Osteoblast (primary cell): ENCODE data around the gene KRT78. TPM values are rescaled to one million over a fixed set of nuclear protein-coding genes. Genes with fewer than 3 reads are reported as not detected.
"Not testable (repeated sequence)": the region's sequence is repeated elsewhere in the genome, so short reads cannot be mapped to it uniquely, and the experiment has no call there.

ENCODE experiments used
- DNase-seq: peaks from one replicate; pipeline ENCODE4 v3.0.0; 2011; ENCODE audit warnings: low spot score, mixed read lengths; ENCODE audit not compliant: insufficient read length; ENCODE audit errors: missing footprints
- H2AFZ ChIP-seq: 2 replicates; pipeline ENCODE4 v1.6.0; 2011; ENCODE audit warnings: mild to moderate bottlenecking, low read length
- H3K27ac ChIP-seq: 2 replicates; pipeline ENCODE4 v1.5.1; 2011; ENCODE audit warnings: mild to moderate bottlenecking, low read depth, low read length, moderate library complexity
- H3K27me3 ChIP-seq: 2 replicates; pipeline ENCODE4 v1.6.0; 2012; ENCODE audit warnings: mild to moderate bottlenecking, control low read depth, inconsistent platforms, low read length, moderate library complexity; ENCODE audit not compliant: insufficient read depth
- H3K36me3 ChIP-seq: 2 replicates; pipeline ENCODE4 v1.5.1; 2011; ENCODE audit warnings: mild to moderate bottlenecking, low read length, control low read depth, moderate library complexity; ENCODE audit not compliant: insufficient read depth
- H3K4me1 ChIP-seq: 2 replicates; pipeline ENCODE4 v1.5.1; 2011; ENCODE audit warnings: mild to moderate bottlenecking, low read length, control low read depth, moderate library complexity; ENCODE audit not compliant: insufficient read depth
- H3K4me2 ChIP-seq: 2 replicates; pipeline ENCODE4 v1.6.0; 2011; ENCODE audit warnings: mild to moderate bottlenecking, low read length; ENCODE audit not compliant: insufficient read depth
- H3K4me3 ChIP-seq: fragments of 200-600 bp; sonication (generic); 3 replicates; pipeline ENCODE4 v1.5.1; 2012; ENCODE audit warnings: mild to moderate bottlenecking, low read length, inconsistent platforms; ENCODE audit not compliant: insufficient read depth
- H3K79me2 ChIP-seq: 2 replicates; pipeline ENCODE4 v1.6.0; 2012; ENCODE audit warnings: mild to moderate bottlenecking, low read length, control low read depth, inconsistent platforms; ENCODE audit not compliant: insufficient read depth
- H3K9me3 ChIP-seq: 2 replicates; pipeline ENCODE4 v1.5.1; 2011; ENCODE audit warnings: low read depth, low read length, control low read depth
- H4K20me1 ChIP-seq: 2 replicates; pipeline ENCODE4 v1.6.0; 2012; ENCODE audit warnings: mild to moderate bottlenecking, low read length, control low read depth; ENCODE audit not compliant: insufficient read depth
- total RNA-seq: library from RNA; depleted of rRNA; stranded (reverse); fragments of >200 nt; gene quantifications from 2 replicates; pipeline ENCODE4 v1.2.3, GENCODE V29; 2012
- TF ChIP-seq, protein P1 (sequence below): IDR thresholded peaks from 2 replicates; pipeline ENCODE4 v1.5.1; 2011; ENCODE audit warnings: mild to moderate bottlenecking, low read depth, low read length, moderate library complexity; ENCODE audit errors: extremely low read depth

The KRT78 gene
- total RNA-seq, 1 donor: not detected

DNA sequence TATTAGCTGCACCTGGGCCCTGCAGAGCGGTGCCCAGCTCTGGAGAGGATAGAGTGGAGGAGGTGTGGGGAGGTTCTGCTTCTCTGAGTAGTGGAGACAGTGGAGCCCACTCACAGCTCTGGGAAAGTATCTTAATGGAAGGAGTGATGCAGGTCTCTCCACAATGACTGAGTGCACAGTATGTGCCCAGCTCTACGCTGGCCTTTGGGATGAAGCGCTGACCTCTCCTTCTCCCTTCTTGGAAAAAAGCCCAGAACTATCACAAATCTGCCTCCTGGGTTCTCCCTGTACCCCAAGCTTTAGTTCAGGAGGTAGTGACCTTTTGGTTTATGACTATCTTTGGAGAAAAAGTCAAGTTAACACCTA lies 52.4 kb downstream of the KRT78 start:
- Histone ChIP-seq H3K4me1 (peaks cover 11% of the 10 kb centered on the region), H4K20me1 (no peaks in the 10 kb centered on the region), H2AFZ (no peak overlapping the region), H3K36me3 (no peaks in the 10 kb centered on the region), H3K4me3 (no peak overlapping the region), H3K4me2 (no peak overlapping the region), H3K27me3 (peaks cover 14% of the 10 kb centered on the region), H3K9me3 (no peaks in the 10 kb centered on the region), H3K27ac (no peak overlapping the region), H3K79me2 (no peaks in the 10 kb centered on the region)
- TF ChIP-seq, protein P1, sequence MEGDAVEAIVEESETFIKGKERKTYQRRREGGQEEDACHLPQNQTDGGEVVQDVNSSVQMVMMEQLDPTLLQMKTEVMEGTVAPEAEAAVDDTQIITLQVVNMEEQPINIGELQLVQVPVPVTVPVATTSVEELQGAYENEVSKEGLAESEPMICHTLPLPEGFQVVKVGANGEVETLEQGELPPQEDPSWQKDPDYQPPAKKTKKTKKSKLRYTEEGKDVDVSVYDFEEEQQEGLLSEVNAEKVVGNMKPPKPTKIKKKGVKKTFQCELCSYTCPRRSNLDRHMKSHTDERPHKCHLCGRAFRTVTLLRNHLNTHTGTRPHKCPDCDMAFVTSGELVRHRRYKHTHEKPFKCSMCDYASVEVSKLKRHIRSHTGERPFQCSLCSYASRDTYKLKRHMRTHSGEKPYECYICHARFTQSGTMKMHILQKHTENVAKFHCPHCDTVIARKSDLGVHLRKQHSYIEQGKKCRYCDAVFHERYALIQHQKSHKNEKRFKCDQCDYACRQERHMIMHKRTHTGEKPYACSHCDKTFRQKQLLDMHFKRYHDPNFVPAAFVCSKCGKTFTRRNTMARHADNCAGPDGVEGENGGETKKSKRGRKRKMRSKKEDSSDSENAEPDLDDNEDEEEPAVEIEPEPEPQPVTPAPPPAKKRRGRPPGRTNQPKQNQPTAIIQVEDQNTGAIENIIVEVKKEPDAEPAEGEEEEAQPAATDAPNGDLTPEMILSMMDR: no peak
- no peak for DNase-seq

DNA sequence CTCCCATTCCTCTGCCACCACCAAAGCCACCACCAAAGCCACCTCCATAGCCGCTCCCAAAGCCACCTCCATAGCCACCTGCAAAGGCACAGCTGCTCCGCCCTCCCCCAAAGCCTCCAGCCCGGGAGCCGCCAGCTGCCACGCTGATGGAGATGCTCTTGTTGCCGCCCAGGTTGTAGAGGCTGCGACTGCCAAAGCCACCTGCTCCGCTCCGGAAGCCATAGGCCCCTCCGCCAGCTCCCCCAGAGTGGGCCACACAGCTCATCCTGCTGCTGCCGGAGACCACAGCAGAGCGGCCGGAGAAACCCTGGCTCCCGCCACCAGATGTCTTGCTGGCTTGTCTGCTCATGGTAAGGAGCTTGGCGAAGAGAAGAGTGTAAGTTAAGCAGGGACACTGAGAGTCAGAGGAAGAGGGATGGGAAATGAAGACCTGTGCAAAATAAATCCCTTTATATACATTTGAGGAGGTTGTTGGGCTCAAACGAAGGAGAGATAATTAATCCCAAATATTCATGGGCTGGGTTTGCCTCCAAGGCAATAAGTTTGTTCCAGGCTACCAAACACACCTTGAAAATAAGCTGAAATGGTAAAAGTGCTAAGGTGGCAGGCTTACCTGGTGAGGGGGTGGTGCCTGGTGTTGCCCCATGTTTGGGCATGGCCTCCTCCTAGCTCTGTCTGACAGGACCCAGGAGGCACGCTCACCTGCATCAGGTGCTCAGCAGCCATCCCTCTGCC lies 52.9 kb downstream of the KRT78 start, which contains the start of gene KRT3:
Gene KRT3, minus strand, starts transcription at position 424 of the 735 bp plus-strand sequence. Its CDS starts 75 bp downstream, at position 349.
- Histone ChIP-seq H3K27ac (no peak within 1 kb of the TSS), H3K79me2 (no peaks in the 10 kb centered on the region), H4K20me1 (no peaks in the 10 kb centered on the region), H3K4me3 (no peak within 1 kb of the TSS), H3K36me3 (no peaks in the 10 kb centered on the region), H3K4me1 (peaks cover 11% of the 10 kb centered on the region), H2AFZ (no peak within 1 kb of the TSS), H3K27me3 (peaks cover 20% of the 10 kb centered on the region), H3K9me3 (no peaks in the 10 kb centered on the region), H3K4me2 (no peak within 1 kb of the TSS)
- TF ChIP-seq, protein P1: no peak
- no peak for DNase-seq

DNA sequence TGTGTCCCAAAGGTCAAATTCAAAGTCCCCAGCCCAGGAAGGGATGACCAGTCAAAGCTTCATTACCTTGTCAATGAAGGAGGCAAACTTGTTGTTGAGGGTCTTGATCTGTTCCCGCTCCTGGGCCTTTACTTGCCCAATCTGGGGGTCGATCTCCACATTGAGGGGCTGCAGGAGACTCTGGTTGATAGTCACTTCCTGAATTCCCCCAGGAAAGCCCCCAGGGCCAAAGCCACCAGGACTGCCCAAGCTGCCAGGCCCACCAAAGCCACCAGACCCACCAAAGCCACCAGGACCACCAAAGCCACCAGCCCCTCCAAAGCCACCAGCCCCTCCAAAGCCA lies 53.5 kb downstream of the KRT78 start:
- Histone ChIP-seq H3K27me3 (peaks cover 25% of the 10 kb centered on the region), H3K4me1 (peaks cover 11% of the 10 kb centered on the region)
- H3K27ac ChIP-seq, H4K20me1 ChIP-seq, H3K4me2 ChIP-seq, H3K9me3 ChIP-seq, H2AFZ ChIP-seq, DNase-seq, H3K36me3 ChIP-seq, H3K4me3 ChIP-seq, H3K79me2 ChIP-seq: not testable (repeated sequence)

DNA sequence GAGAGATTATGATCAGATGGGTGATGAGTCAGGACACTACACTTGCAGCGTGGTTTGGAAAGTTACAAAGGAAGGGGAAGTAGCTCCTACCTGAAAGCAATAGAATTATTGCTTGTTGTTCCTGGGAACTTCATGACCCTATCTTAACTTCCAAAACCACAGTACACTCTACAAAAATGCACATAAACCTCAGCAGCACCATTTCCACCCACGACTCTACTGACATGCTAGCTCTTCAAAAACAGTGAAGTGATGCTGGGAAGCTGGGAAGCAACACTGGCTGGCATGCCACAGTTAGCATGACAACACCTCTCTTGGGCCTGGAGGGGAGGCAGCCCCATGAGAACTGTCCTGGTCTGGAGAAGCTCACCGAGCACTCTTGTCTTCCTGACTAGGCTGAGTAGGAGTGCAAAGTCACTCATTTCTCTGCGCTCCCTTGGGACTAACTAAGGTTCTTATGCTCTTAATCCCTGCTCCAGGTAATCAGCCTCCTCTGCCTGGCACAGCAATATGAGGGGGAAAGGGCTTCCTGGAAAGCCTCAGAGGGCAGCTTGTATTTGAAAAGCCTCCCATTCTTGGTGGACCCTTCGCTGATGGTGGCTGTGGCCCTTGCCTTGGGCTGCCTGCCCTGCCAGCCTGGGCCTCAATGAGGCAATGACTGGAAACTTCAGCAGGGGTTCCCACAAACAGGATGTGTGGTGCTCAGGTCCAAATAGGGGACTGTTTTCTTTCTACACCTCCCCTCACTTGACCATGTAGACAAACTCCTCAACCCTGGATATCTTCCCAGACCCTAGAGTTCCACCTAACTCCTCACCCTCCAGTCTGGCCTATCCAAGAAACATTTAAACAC lies 54.1 kb downstream of the KRT78 start:
- Histone ChIP-seq H3K27me3 (peaks cover 31% of the 10 kb centered on the region), H3K27ac (no peak overlapping the region), H4K20me1 (no peaks in the 10 kb centered on the region), H2AFZ (no peak overlapping the region), H3K79me2 (no peaks in the 10 kb centered on the region), H3K9me3 (no peaks in the 10 kb centered on the region), H3K4me2 (no peak overlapping the region), H3K4me3 (no peak overlapping the region), H3K4me1 (peaks cover 11% of the 10 kb centered on the region), H3K36me3 (no peaks in the 10 kb centered on the region)
- DNase-seq: no peak
- TF ChIP-seq, protein P1: no peak
